ENCODE results near the gene LYL1.

The LYL1 gene

DNA sequence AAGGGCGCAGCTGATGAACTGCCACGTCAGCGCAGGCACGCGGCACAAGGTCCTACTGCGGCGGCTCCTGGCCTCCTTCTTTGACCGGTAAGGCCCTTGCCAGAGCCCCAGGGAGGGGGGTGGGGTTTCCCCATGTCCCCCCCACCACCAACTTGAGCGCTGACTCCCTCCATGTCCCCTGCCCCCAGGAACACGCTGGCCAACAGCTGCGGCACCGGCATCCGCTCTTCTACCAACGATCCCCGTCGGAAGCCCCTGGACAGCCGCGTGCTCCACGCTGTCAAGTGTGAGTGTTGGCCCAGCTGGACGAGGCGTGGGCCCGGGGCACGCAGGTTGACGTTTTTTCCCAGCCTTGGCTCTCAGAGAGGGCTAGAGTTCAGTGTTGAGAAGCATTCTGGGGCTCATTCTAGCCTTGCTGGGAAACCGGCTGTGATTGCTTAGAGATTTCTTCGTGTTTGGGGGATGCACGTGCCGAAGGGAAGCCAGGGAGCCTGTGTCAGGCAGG, 34.7 kb upstream of the LYL1 start:
- Histone ChIP-seq H3K9me3 (ENCODE audit: control insufficient read depth, low read length) (no peaks in the 10 kb centered on the region), H3K36me3 (ENCODE audit: control insufficient read depth, insufficient read depth, low read length) (no peaks in the 10 kb centered on the region), H3K27me3 (ENCODE audit: control insufficient read depth, insufficient read depth, low read length) (no peaks in the 10 kb centered on the region), H3K4me3 (ENCODE audit: low read length) (no peak overlapping the region), H3K4me1 (ENCODE audit: control insufficient read depth, insufficient read depth, low read length) (no peaks in the 10 kb centered on the region), H3K9ac (ENCODE audit: low read length) (no peak overlapping the region)

DNA sequence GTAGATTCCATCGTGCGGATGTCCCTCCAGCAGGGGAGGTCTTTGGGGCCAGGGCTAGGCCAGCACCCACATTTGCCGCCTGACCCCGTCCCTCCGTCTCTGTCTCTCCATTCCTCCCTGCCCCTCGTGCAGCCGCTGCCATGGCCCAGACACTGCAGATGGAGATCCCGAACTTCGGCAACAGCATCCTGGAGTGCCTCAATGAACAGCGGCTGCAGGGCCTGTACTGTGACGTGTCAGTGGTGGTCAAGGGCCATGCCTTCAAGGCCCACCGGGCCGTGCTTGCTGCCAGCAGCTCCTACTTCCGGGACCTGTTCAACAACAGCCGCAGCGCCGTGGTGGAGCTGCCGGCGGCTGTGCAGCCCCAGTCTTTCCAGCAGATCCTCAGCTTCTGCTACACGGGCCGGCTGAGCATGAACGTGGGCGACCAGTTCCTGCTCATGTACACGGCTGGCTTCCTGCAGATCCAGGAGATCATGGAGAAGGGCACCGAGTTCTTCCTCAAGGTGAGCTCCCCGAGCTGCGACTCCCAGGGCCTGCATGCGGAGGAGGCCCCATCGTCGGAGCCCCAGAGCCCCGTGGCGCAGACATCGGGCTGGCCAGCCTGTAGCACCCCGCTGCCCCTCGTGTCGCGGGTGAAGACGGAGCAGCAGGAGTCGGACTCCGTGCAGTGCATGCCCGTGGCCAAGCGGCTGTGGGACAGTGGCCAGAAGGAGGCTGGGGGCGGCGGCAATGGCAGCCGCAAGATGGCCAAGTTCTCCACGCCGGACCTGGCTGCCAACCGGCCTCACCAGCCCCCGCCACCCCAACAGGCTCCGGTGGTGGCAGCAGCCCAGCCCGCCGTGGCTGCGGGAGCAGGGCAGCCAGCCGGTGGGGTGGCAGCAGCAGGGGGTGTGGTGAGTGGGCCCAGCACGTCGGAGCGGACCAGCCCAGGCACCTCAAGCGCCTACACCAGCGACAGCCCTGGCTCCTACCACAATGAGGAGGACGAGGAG, 32.7 kb upstream of the LYL1 start:
- Histone ChIP-seq H3K27me3 (ENCODE audit: control insufficient read depth, insufficient read depth, low read length) (no peaks in the 10 kb centered on the region), H3K9me3 (ENCODE audit: control insufficient read depth, low read length) (no peaks in the 10 kb centered on the region), H3K4me1 (ENCODE audit: control insufficient read depth, insufficient read depth, low read length) (no peaks in the 10 kb centered on the region), H3K9ac (ENCODE audit: low read length) (no peak overlapping the region), H3K36me3 (ENCODE audit: control insufficient read depth, insufficient read depth, low read length) (no peaks in the 10 kb centered on the region), H3K4me3 (ENCODE audit: low read length) (no peak overlapping the region)

DNA sequence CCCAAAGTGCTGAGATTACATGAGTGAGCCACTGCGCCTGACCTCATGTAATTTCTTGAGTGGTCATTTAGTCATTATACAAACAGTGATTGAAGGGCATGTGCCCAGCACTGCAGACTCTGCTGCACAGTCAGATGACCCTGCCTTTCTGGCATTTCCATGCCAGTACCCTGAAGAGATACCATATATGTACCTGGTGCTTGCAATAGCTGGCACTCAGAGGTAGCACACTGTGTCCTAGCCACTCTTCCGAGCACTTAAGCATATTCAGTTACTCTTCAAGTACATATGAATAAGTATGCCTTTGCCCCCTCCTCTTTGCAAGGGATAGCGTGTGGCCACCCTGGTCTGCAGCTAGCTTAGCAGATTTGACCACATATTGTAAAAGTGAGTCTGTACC, 32.0 kb upstream of the LYL1 start:
- no peak overlapping the region for H3K9ac ChIP-seq (ENCODE audit: low read length)
- no peaks in the 10 kb centered on the region for H3K27me3 ChIP-seq (ENCODE audit: control insufficient read depth, insufficient read depth, low read length)
- H3K4me1 ChIP-seq (ENCODE audit: control insufficient read depth, insufficient read depth, low read length) = no peaks in the 10 kb centered on the region
- no peak overlapping the region for H3K4me3 ChIP-seq (ENCODE audit: low read length)
- no peaks in the 10 kb centered on the region for H3K9me3 ChIP-seq (ENCODE audit: control insufficient read depth, low read length)
- H3K36me3 ChIP-seq (ENCODE audit: control insufficient read depth, insufficient read depth, low read length) = no peaks in the 10 kb centered on the region

DNA sequence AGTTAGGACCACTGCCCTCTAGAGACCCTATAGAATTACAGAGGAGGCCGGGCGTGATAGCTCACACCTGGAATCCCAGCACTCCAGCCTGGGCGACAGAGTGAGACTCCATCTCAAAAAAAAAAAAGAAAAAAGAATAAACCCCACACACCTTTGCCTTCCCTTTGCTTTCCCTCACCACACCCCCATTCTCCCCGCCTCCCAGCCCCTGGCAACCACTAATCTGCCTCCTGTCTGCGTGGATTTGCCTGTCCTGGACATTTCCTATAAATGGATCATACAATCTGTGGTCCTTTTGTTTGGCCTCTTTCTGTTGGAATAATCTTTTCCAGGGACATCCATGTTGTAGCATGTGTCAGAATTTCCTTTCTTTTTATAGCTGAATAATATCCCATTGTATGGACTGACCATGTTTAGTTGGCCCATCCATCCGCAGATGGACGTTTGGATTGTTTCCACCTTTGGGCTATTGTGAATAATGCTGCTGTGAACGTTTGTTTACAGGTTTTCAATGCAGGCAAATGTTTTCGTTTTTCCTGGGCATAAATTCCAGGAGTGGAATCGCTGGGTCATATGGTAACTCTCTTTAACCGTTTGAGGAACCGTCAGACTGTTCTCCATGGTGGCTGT, 30.7 kb upstream of the LYL1 start:
- Histone ChIP-seq H3K9me3 (ENCODE audit: control insufficient read depth, low read length) (no peaks in the 10 kb centered on the region), H3K36me3 (ENCODE audit: control insufficient read depth, insufficient read depth, low read length) (no peaks in the 10 kb centered on the region), H3K9ac (ENCODE audit: low read length) (no peak overlapping the region), H3K4me3 (ENCODE audit: low read length) (no peak overlapping the region), H3K27me3 (ENCODE audit: control insufficient read depth, insufficient read depth, low read length) (no peaks in the 10 kb centered on the region), H3K4me1 (ENCODE audit: control insufficient read depth, insufficient read depth, low read length) (peaks cover 5% of the 10 kb centered on the region)

DNA sequence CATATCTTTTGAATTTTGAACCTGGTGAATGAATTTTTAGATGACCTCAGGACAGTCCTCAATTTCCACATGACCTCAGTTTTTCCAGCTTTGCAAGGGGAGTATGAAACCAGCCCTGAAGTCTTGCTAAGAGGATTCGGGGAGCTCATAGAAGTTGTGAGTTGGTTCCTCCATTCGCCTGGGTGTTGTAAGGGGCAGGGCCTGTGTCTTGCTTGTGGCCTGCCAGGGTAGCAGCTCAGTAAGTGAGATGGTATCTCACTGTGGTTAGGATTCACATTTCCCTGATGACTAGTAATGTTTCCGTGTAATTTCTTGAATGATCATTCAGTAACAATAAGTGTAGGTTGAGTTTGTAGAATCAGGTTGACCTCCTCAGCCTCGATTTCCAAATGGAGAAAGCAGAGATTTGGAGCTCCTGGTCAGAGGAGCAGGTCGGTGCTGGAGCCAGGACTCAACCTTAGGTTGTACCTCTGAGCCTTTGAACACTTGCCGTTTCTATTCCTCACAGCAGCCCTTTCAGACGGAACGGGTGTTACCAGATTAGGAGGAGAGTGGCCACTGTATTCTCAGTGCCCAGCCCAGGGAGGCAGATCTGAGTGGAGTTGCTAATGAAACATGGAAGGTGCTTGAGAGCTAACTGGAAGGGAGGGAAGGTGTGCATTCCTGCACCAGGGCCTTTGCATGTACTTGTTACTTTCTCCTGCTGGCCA, 30.0 kb upstream of the LYL1 start:
- H3K4me3 ChIP-seq (ENCODE audit: low read length) = no peak overlapping the region
- H3K4me1 ChIP-seq (ENCODE audit: control insufficient read depth, insufficient read depth, low read length) = peaks cover 7% of the 10 kb centered on the region
- no peaks in the 10 kb centered on the region for H3K36me3 ChIP-seq (ENCODE audit: control insufficient read depth, insufficient read depth, low read length)
- no peaks in the 10 kb centered on the region for H3K9me3 ChIP-seq (ENCODE audit: control insufficient read depth, low read length)
- H3K9ac ChIP-seq (ENCODE audit: low read length) = no peak overlapping the region
- no peaks in the 10 kb centered on the region for H3K27me3 ChIP-seq (ENCODE audit: control insufficient read depth, insufficient read depth, low read length)

GRCh38 chr19:13130886-13131490, 28.3 kb upstream of the LYL1 start:
- no peak overlapping the region for H3K9ac ChIP-seq (ENCODE audit: low read length)
- H3K27me3 ChIP-seq (ENCODE audit: control insufficient read depth, insufficient read depth, low read length) = no peaks in the 10 kb centered on the region
- H3K36me3 ChIP-seq (ENCODE audit: control insufficient read depth, insufficient read depth, low read length) = no peaks in the 10 kb centered on the region
- H3K4me3 ChIP-seq (ENCODE audit: low read length) = no peak overlapping the region
- H3K4me1 ChIP-seq (ENCODE audit: control insufficient read depth, insufficient read depth, low read length) = peaks cover 7% of the 10 kb centered on the region
- H3K9me3 ChIP-seq (ENCODE audit: control insufficient read depth, low read length) = no peaks in the 10 kb centered on the region

- H3K9me3 ChIP-seq (ENCODE audit: control insufficient read depth, low read length) = no peaks in the 10 kb centered on the region
- H3K4me1 ChIP-seq (ENCODE audit: control insufficient read depth, insufficient read depth, low read length) = peaks cover 7% of the 10 kb centered on the region
- H3K27me3 ChIP-seq (ENCODE audit: control insufficient read depth, insufficient read depth, low read length) = no peaks in the 10 kb centered on the region
- H3K4me3 ChIP-seq (ENCODE audit: low read length) = no peak overlapping the region
- H3K36me3 ChIP-seq (ENCODE audit: control insufficient read depth, insufficient read depth, low read length) = no peaks in the 10 kb centered on the region
- H3K9ac ChIP-seq (ENCODE audit: low read length) = no peak overlapping the region
These were observed 26.7 kb upstream of the LYL1 start for GRCh38 chr19:13129384-13129783.

- Histone ChIP-seq H3K36me3 (ENCODE audit: control insufficient read depth, insufficient read depth, low read length) (no peaks in the 10 kb centered on the region), H3K9me3 (ENCODE audit: control insufficient read depth, low read length) (no peaks in the 10 kb centered on the region), H3K4me1 (ENCODE audit: control insufficient read depth, insufficient read depth, low read length) (peaks cover 7% of the 10 kb centered on the region), H3K4me3 (ENCODE audit: low read length) (no peak overlapping the region), H3K9ac (ENCODE audit: low read length) (no peak overlapping the region), H3K27me3 (ENCODE audit: control insufficient read depth, insufficient read depth, low read length) (no peaks in the 10 kb centered on the region)
These were observed 25.9 kb upstream of the LYL1 start for GRCh38 chr19:13128583-13128982.

- Histone ChIP-seq H3K9ac (ENCODE audit: low read length) (no peak overlapping the region), H3K36me3 (ENCODE audit: control insufficient read depth, insufficient read depth, low read length) (no peaks in the 10 kb centered on the region), H3K4me1 (ENCODE audit: control insufficient read depth, insufficient read depth, low read length) (peaks cover 7% of the 10 kb centered on the region), H3K4me3 (ENCODE audit: low read length) (no peak overlapping the region), H3K9me3 (ENCODE audit: control insufficient read depth, low read length) (no peaks in the 10 kb centered on the region), H3K27me3 (ENCODE audit: control insufficient read depth, insufficient read depth, low read length) (no peaks in the 10 kb centered on the region)
These were observed 25.3 kb upstream of the LYL1 start for GRCh38 chr19:13127811-13128575.

DNA sequence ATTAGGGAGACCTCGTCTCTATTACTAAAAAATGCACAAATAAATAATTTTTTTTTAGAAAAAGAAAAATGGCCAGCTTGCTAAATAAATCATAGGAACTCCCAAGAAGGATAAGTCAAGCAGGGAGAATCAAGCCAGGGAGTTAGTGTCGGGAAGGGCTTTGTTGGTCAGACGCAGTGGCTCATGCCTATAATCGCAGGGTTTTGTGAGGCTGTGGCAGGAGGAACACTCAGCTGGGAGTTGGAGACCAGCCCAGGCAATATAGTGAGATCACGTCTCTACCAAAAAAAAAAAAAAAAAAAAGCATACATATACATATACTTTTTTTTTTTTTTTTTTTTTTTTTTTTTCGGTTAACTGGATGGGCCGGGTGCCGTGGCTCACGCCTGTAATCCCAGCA, 24.4 kb upstream of the LYL1 start:
- Histone ChIP-seq H3K4me3 (ENCODE audit: low read length) (no peak overlapping the region), H3K9me3 (ENCODE audit: control insufficient read depth, low read length) (no peaks in the 10 kb centered on the region), H3K4me1 (ENCODE audit: control insufficient read depth, insufficient read depth, low read length) (peaks cover 7% of the 10 kb centered on the region), H3K36me3 (ENCODE audit: control insufficient read depth, insufficient read depth, low read length) (no peaks in the 10 kb centered on the region), H3K9ac (ENCODE audit: low read length) (no peak overlapping the region), H3K27me3 (ENCODE audit: control insufficient read depth, insufficient read depth, low read length) (no peaks in the 10 kb centered on the region)
